Amniotic epithelial cell (primary cell): ENCODE measurements around the gene RBMS1.

Experiments
- DNase-seq: peaks from one replicate; pipeline ENCODE4 v3.0.0-alpha.2; 2010; ENCODE audit warnings: low read depth

The RBMS1 gene

GRCh38 chr2:160301420-160301819 lies 192.2 kb downstream of the RBMS1 start:
- DNase-seq, result no peak

DNA sequence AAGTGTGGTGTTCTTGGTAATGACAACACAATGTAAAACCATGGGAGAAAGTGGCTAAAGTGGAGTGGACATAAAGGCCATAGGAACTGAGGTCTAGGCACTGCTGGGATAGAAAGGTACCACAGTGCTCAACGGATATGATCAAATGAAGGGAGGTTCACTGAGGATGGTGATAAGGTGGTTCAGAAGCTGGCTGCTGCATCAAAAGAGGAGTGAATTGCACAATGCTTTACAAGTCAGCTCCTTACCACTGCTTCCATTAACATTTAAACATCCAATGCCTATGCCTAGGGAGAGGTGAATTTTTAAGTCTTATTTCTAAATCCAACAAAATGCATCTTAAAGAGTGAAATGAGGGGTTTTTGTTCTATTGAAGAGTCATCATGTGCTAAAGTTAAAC lies 193.4 kb downstream of the RBMS1 start:
- DNase-seq, result peak; percentile 63

GRCh38 chr2:160299540-160299939 lies 194.1 kb downstream of the RBMS1 start:
- DNase-seq, result no peak

DNA sequence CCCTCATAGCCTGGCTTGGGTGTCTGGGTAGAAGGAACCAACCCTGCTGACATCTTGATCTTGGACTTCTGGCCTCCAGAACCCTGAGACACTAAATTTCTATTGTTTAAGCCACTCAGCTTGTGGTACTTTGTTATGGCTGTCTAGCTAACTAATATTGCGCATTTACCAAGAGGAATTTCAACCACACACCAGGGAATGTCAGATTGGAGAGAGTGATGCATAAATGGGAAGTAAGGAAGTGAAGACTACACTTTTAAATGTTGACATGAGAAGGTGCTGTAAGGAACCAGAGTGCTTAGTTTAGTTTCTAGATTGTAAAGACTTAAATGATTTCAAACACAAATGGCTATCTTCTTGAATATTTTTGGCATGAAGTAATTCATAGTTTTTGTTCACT lies 194.6 kb downstream of the RBMS1 start:
- DNase-seq, result peak; percentile 73

DNA sequence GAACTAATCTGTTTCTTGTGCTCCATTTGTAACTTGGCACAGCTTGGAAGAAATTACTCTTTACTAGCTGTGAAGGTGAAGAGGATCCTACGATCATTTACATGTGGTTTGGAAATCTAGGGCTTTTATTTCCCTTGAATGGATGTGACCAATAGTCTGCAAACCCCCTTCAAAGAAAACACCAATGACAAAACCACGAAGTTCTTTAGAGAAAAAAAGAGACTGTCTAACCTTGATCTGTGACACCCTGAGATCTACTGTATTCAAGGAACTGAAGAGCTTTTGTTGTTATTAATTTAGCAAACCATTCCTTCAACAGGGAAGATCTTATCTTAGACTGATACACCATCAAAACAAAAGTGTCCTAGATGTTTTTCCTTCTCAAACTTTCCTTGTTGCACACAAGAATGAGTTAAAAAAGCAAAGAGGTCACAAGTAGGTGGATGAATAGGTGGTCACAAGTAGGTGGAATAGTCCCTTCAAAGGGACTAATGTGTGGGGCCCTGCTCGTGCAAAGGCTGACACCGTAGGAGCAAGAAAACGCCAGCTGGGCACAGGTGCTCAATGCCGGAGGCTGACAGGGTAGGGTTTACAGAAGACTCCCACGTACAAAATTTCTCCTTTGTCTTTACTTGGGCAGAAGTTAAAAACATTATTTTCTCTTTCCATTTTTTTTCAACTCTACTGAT lies 197.9 kb downstream of the RBMS1 start:
- no peak for DNase-seq

DNA sequence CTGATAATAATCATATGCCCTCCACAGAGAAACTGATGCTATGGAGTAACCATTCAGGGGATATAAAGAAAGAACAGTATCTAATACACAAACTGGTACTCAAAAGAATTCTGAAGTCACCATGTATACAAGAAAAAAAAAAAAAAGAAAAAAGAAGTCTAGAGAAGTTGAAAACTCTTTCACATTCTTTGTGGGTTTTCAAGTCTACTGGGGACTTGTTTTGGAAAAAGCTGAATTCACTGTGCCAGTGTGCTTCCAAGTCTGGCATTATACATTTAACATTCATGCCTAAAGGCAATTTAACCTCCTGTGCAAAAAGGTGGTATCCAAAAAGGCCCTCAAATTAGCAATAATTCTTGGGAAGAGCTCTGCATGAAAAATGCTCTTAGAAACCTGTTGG lies 198.7 kb downstream of the RBMS1 start:
- DNase-seq, result no peak

GRCh38 chr2:160294339-160294803 lies 199.2 kb downstream of the RBMS1 start:
- DNase-seq, result peak; percentile 93

DNA sequence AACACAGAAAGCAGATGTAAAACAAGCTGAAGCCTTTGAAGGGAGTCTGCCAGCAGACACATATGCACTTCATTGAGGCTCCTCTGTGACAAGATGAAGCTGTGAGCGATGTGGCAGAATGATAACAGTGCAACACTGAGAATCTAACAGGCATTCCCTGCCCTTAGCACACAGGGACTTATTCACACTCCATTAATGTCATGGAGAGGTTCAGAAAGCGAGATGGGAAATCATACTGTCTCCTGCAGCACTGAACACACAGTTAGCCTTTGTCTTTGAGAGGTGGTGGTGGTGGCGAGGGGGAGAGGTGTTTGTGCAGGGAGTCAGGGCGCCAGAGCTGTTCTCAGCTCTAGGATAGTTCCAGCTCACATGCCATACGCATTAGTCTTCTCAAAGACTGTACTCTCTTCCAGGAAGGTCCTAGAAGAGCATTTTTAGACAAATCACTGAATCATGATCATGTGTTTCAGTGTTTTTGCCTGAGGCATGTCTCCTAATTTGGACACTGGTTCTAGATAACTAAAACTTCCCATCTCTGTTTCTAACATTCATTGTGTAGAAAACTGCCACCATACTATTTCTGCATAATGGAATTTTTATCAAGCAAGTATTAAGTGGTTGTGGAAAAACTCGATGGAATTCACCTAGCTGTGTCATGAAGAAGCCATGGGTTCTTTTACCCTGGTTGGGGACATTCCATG lies 200.1 kb downstream of the RBMS1 start:
- peak; percentile 89 for DNase-seq

DNA sequence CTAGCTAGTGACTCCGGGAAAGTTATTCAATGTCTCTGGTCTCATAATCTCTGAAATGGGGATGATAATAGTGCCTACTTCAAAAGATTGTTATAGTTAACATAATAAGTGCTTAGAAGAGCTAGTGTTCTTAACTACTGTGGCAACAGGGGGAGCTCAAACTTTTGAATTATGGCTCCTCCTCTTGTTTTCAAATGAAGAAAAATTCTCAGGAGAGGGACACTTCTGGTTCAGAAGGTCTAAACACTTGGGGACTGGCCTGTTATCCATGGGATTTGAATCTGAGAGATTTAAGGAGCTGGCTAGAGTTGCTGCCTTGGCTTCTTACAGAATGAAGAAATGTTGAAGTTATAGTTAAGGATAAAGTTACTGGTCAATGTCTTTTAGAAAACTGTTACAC lies 201.4 kb downstream of the RBMS1 start:
- DNase-seq, result no peak

GRCh38 chr2:160291382-160291781 lies 202.2 kb downstream of the RBMS1 start:
- DNase-seq, result no peak

- no peak for DNase-seq
Measured at GRCh38 chr2:160290598-160290997, 203.0 kb downstream of the RBMS1 start.

GRCh38 chr2:160289831-160290230 lies 203.8 kb downstream of the RBMS1 start:
- no peak for DNase-seq

- no peak for DNase-seq
Measured at GRCh38 chr2:160289126-160289525, 204.5 kb downstream of the RBMS1 start.

DNA sequence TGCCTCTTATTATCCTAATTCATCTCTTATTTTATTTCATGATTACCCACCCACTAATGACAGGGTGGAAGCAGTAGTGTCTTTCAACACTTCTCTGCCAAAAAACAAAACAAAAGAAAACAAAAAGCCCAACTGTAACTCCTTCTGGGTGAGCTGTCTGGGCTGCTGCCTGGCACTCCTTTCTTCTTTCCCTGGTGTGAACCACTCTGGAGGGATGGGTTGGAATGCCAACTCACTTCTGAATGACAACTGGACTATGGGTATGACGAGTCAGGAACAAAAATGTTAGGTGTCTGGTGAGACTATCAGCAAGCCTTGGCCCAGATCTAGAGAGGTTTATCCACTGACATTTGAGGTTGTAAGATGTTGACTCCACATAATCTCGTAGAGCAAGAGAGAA lies 205.3 kb downstream of the RBMS1 start:
- DNase-seq, result no peak

DNA sequence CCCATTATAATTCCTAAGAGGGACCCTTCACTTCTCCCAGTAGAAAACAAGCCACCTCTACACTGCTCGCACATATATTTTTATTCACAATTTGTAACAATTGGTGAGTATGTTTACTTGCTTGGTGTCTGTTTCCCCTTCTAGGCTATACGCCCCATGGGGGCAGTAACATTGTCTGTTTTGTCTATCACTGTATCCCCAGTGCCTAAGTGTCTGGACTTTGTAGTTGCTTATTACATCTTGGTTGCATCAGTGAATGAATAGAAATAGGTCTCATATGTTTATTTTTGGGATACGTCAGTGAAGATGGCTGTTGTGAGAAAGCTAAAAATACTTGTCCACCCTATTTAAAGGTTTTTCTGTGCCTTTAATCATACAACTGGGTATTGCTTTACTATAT lies 206.1 kb downstream of the RBMS1 start:
- no peak for DNase-seq

DNA sequence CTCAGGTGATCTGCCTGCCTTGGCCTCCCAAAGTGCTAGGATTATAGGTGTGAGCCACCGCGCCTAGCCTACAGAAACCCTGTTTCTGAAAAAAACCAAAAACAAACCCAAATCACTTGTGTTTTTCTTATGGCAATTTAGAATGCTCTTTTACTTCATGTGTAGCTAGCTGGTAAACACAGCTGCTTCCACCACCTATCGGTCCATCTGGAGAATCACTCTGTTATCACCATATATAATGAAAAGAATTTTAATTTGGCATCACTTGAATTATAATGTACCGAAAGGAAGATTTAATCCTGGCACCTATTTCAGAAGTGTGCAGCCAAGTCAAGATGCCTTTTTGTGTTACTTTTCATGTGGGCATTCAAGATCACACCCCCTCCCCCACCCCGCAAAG lies 207.1 kb downstream of the RBMS1 start:
- DNase-seq, result no peak

DNA sequence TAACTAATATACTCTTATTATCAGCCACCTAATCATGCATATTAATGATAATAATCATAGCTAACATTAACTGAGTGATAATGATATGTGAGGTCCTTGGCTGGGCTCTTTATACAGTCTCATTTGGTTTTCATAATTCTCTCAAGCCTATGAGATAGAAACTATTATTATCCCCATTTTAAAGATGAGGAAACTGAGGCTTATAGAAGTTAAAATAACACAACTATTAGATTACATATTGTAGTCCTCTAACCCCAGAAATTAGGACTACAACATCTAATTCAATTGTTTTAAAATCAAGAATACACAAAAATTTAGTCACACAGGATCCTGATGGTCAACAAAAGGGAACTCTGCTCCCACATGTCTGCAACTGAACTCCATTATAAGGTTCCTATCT lies 209.9 kb downstream of the RBMS1 start:
- no peak for DNase-seq

DNA sequence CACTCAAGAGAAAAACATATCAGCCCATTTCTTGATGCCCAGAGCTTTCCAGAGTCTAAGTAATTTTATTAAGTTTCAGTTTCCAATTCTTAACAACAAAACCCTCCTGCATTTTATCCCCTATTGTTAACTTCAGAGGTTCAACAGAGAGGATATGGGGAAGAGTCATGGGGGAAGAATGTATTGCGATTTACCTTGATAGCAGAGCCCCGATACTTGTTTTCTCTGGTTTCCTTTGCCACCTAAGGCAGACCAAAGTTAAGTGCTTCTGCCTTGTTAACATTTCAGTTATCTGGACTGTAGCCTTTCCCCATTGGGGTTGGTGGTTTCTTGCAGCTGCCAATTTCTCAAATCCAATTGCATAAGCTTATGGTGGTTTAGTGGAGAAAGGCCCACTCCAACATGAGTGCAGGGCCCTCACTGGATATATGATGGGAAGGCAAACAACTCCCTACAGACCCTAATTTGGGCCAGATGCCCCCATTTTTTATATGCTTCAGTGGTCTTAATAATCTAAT lies 211.5 kb downstream of the RBMS1 start:
- peak; percentile 81 for DNase-seq

- DNase-seq, result no peak
Measured at GRCh38 chr2:160281213-160281612, 212.4 kb downstream of the RBMS1 start.

DNA sequence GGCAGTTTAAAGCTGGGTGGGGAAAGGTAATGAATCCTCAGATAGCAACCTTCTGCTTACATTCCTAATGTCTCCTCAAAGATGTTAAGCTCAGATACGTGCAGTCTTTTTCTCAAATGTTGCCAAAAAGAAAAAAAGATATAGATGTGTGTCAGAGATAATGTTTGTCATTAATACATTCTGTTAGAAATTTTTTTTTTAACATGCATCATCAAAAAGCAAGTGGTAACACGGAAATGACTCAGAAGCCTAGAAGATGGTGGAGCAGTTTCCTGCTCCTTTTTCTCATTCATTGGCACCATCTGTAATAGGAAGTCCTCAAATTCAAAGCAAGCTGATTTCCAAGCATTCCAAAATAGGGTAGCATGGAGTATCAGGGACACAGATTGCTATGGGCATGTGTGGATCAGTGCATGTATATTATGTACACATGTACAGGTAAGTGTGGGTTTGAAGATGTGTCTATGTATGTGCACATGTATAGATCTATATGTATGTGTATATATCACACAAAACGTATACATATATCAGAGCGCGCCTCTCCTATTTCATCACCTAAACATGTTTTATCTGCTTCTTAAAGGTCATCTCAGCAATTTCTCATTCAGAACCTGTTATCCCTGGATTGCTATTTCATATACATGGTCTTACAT lies 213.7 kb downstream of the RBMS1 start:
- peak; percentile 53 for DNase-seq

GRCh38 chr2:160278879-160279177 lies 214.8 kb downstream of the RBMS1 start:
- no peak for DNase-seq

GRCh38 chr2:160278101-160278878 lies 215.3 kb downstream of the RBMS1 start:
- DNase-seq, result no peak
